Muscle layer of duodenum (tissue), 2 donors: ENCODE data around the gene CKAP4.
"Not testable (repeated sequence)": the region's sequence is repeated elsewhere in the genome, so short reads cannot be mapped to it uniquely, and the experiment has no call there.

Experiments
- H3K27ac ChIP-seq: one replicate; pipeline ENCODE4 v1.7.0; 2013; ENCODE audit warnings: mild to moderate bottlenecking, low read length
- H3K27me3 ChIP-seq: one replicate; pipeline ENCODE4 v1.7.0; 2013; ENCODE audit warnings: low read depth, mild to moderate bottlenecking, control low read depth, low read length
- H3K36me3 ChIP-seq, 2 donors: one replicate each; pipeline ENCODE4 v1.7.0; 2013; ENCODE audit warnings: low read length in 2 of 2, control low read depth in 1 of 2, mild to moderate bottlenecking in 1 of 2; ENCODE audit not compliant: insufficient read depth in 2 of 2, control insufficient read depth in 1 of 2
- H3K4me1 ChIP-seq, 2 donors: one replicate each; pipeline ENCODE4 v1.7.0; 2013; ENCODE audit warnings: low read length in 2 of 2, mild to moderate bottlenecking in 2 of 2, control low read depth in 1 of 2, moderate library complexity in 1 of 2; ENCODE audit not compliant: insufficient read depth in 2 of 2, control insufficient read depth in 1 of 2
- H3K4me3 ChIP-seq, 2 donors: one replicate each; pipeline ENCODE4 v1.7.0; 2013; ENCODE audit warnings: low read length in 2 of 2, low read depth in 1 of 2, mild to moderate bottlenecking in 1 of 2
- H3K9me3 ChIP-seq, 2 donors: one replicate each; pipeline ENCODE4 v1.7.0; 2013; ENCODE audit warnings: low read length in 2 of 2, control low read depth in 1 of 2, mild to moderate bottlenecking in 1 of 2; ENCODE audit not compliant: control insufficient read depth in 1 of 2
- donor health status: healthy.

CKAP4 gene

GRCh38 chr12:106247674-106248311 is at the start of gene CKAP4:
TSS of gene CKAP4 (minus strand) at chr12:106248020. CDS start at chr12:106247851, 169 bp downstream.
- Histone ChIP-seq H3K27me3 (no peaks in the 10 kb centered on the region), H3K4me1 (peaks cover 15 to 33% of the 10 kb centered on the region in 2 donors), H3K4me3 (peak within 1 kb of the TSS; percentile 79 to 82), H3K9me3 (no peaks in the 10 kb centered on the region), H3K27ac (peak within 1 kb of the TSS; percentile 84), H3K36me3 (peaks cover 0 to 3% of the 10 kb centered on the region in 2 donors)

- H3K27me3 ChIP-seq: no peaks in the 10 kb centered on the region
- H3K9me3 ChIP-seq: no peaks in the 10 kb centered on the region
- H3K27ac ChIP-seq: no peak overlapping the region
- H3K36me3 ChIP-seq: no peaks in the 10 kb centered on the region
- H3K4me3 ChIP-seq: no peak overlapping the region
- peaks cover 6 to 12% of the 10 kb centered on the region in 2 donors for H3K4me1 ChIP-seq
These were observed 49.3 kb upstream of the CKAP4 start for GRCh38 chr12:106297075-106297474.

DNA sequence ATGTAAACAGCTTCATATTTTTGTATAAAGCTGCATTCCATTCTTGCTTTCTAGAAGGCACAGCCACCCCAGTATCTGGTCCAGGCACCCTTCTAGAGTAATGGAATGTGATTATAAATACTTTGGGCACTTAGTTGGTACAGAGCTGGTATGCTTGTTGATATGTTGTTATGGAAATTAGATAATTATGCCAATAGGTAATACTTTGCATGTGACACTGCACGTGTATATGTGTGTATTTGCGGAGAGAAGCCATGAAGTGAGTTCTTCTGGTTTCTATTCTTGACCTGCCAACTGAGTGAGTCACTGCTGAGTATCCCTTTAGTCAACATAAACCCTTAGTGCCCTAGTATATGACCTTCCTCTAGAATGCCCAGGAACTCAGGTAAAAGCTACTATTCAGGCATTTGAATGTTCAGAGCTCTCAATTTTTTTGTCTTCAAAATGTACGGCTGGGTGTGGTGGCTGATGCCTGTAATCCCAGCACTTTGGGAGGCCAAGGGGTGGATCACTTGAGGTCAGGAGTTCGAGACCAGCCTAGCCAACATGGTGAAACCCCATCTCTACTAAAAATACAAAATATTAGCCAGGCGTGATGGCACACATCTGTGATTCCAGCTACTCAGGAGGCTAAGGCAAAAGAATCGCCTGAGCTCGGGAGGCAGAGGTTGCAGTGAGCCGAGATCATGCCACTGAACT is 48.5 kb upstream of the CKAP4 start:
- H3K4me3 ChIP-seq: no peak overlapping the region
- H3K36me3 ChIP-seq: no peaks in the 10 kb centered on the region
- no peak overlapping the region for H3K27ac ChIP-seq
- H3K9me3 ChIP-seq: no peaks in the 10 kb centered on the region
- H3K27me3 ChIP-seq: no peaks in the 10 kb centered on the region
- peaks cover under 1 to 6% of the 10 kb centered on the region in 2 donors for H3K4me1 ChIP-seq

GRCh38 chr12:106292339-106292738 is 44.5 kb upstream of the CKAP4 start:
- no peaks in the 10 kb centered on the region for H3K4me1 ChIP-seq
- H3K9me3 ChIP-seq: no peaks in the 10 kb centered on the region
- H3K27me3 ChIP-seq: no peaks in the 10 kb centered on the region
- no peak overlapping the region for H3K4me3 ChIP-seq
- H3K36me3 ChIP-seq: no peaks in the 10 kb centered on the region
- no peak overlapping the region for H3K27ac ChIP-seq

DNA sequence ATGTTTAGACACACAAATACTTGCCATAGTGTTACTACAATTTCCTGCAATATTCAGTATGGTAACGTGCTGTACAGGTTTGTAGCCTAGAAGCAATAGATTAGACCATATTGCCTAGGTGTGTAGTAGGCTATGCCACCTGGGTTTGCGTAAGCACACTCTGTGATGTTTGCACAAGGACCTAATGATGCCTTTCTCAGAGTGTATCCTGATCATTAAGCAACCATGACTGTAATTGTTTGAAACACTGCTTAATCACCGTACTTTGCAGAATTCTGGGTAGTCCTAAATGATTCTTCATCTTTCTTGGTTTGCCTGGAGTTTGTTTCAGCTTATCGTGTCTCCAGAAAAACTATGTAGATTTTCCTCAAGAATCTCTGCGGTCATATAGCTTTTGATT is 43.5 kb upstream of the CKAP4 start:
- Histone ChIP-seq H3K4me1 (no peaks in the 10 kb centered on the region), H3K27me3 (no peaks in the 10 kb centered on the region), H3K9me3 (no peaks in the 10 kb centered on the region), H3K36me3 (no peaks in the 10 kb centered on the region), H3K27ac (peak overlapping the region; percentile 26), H3K4me3 (no peak overlapping the region)

DNA sequence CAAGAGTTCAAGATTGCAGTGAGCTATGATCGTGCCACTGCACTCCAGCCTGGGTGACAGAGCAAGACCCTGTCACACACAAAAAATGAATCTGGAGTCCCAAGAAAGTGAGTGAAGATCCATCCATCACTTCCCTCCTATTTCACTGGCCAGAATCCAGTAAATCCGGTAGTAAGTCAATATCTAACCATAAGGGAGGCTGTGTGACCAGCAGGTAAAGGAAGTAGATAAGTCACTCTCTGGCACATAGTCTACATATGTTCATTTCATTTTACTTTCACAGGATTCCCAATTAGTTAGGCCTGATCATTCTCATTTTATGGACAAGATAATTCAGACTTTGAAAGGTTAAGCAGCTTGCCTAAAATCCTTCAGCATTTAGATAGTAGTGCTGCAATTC is 42.8 kb upstream of the CKAP4 start:
- H3K27ac ChIP-seq: peak overlapping the region; percentile 26
- no peaks in the 10 kb centered on the region for H3K36me3 ChIP-seq
- H3K4me1 ChIP-seq: no peaks in the 10 kb centered on the region
- H3K9me3 ChIP-seq: no peaks in the 10 kb centered on the region
- no peak overlapping the region for H3K4me3 ChIP-seq
- H3K27me3 ChIP-seq: no peaks in the 10 kb centered on the region

- no peak overlapping the region for H3K4me3 ChIP-seq
- no peaks in the 10 kb centered on the region for H3K4me1 ChIP-seq
- no peaks in the 10 kb centered on the region for H3K36me3 ChIP-seq
- no peaks in the 10 kb centered on the region for H3K27me3 ChIP-seq
- no peaks in the 10 kb centered on the region for H3K9me3 ChIP-seq
- H3K27ac ChIP-seq: no peak overlapping the region
These were observed 41.4 kb upstream of the CKAP4 start for GRCh38 chr12:106289196-106289681.

- H3K27ac ChIP-seq: no peak overlapping the region
- H3K4me3 ChIP-seq: no peak overlapping the region
- no peaks in the 10 kb centered on the region for H3K36me3 ChIP-seq
- no peaks in the 10 kb centered on the region for H3K27me3 ChIP-seq
- H3K9me3 ChIP-seq: no peaks in the 10 kb centered on the region
- H3K4me1 ChIP-seq: no peaks in the 10 kb centered on the region
These were observed 40.8 kb upstream of the CKAP4 start for GRCh38 chr12:106288494-106289195.

DNA sequence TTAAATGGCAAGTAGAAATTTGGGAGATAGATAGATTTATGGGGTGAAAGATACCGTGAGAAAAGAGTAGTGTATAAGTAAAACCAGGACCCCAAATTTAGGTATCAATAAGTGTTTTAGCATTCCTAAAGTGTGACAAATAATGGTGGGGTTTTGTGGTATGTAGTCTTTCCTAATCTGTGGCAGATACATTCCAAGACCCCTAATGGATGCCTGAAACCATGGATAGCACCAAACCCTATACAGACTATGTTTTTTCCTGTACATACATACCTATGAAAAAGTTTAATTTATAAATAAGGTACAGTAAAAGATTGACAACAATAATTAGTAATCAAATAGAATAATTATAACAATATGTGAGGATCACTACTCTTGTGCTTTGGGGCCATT is 40.3 kb upstream of the CKAP4 start:
- Histone ChIP-seq H3K36me3 (no peaks in the 10 kb centered on the region), H3K4me1 (no peaks in the 10 kb centered on the region), H3K27me3 (no peaks in the 10 kb centered on the region), H3K27ac (no peak overlapping the region), H3K9me3 (no peaks in the 10 kb centered on the region), H3K4me3 (no peak overlapping the region)

DNA sequence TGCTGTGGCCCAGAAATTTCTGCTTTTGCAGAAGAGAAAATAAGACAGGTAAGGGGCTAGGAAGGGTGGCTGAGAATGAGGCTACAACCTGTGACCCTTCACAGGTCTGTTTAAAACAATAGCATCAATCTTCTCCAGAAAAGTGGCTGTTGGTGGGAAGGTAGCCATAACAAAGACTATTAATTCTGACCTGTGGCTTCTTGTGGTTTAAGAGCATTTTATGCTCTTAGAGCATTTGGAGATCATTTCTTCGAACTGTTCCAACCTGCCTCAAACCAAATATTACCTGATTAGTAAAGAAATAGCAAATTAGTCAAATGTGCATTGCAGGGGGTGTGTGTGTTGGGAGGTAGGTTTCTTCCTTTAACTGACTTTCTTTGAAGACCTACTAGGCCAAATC is 39.5 kb upstream of the CKAP4 start:
- Histone ChIP-seq H3K27ac (no peak overlapping the region), H3K9me3 (peaks cover 0 to 1% of the 10 kb centered on the region in 2 donors), H3K36me3 (no peaks in the 10 kb centered on the region)

GRCh38 chr12:106286576-106287162 is 38.8 kb upstream of the CKAP4 start:
- not testable (repeated sequence) for H3K9me3 ChIP-seq, H3K4me1 ChIP-seq, H3K36me3 ChIP-seq, H3K27me3 ChIP-seq, H3K27ac ChIP-seq, H3K4me3 ChIP-seq

More for the DNA sequence above, 39.5 kb upstream of the CKAP4 start:
- H3K4me3 ChIP-seq: no peak overlapping the region
- no peaks in the 10 kb centered on the region for H3K27me3 ChIP-seq
- H3K4me1 ChIP-seq: no peaks in the 10 kb centered on the region
